ENCODE data around the gene INTS7. TPM values are rescaled to one million over a fixed set of nuclear protein-coding genes. Genes with fewer than 3 reads are reported as not detected.

Gene INTS7
- total and polyA plus RNA-seq, 9 of the 15 experiments (the other 6 are each of a cell fraction or from before 2014, with no cell fraction given) = 27.3 to 68.4 (median 40.4) TPM

DNA sequence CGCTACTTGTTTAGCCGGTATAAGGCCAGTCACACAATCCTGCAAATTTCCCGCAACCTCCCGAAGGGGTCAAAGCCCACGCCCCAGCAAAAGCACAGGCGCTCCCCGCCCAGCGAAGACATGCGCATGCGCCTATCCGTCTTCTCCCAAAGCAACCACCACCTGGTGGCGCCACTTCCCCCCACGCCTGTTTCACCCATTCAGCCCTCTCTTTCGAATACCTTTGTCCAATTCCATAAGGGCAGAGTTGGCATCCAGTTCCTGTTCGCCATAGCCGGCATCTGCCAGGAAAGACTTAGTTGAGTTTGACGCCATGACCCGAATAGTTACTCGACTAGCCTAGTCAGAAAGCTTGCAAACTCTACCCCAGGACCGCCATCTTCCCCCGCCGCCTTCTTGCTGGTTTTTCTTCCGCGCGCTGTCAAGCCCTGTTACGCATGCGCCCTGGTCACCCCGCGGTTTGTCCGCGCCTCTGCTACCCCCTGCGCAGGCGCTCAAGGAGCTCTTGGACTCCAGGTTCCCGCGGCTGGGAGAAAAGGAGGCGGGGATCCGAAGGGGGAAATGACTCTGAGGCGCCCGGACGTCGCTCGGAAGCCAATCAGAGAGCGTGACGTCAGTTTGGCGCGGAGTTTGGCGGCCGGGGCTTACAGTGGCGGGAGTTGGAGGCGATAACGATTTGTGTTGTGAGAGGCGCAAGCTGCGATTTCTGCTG, at the start of gene INTS7, which contains the start of gene DTL (continued):
- TF ChIP-seq, protein P1, sequence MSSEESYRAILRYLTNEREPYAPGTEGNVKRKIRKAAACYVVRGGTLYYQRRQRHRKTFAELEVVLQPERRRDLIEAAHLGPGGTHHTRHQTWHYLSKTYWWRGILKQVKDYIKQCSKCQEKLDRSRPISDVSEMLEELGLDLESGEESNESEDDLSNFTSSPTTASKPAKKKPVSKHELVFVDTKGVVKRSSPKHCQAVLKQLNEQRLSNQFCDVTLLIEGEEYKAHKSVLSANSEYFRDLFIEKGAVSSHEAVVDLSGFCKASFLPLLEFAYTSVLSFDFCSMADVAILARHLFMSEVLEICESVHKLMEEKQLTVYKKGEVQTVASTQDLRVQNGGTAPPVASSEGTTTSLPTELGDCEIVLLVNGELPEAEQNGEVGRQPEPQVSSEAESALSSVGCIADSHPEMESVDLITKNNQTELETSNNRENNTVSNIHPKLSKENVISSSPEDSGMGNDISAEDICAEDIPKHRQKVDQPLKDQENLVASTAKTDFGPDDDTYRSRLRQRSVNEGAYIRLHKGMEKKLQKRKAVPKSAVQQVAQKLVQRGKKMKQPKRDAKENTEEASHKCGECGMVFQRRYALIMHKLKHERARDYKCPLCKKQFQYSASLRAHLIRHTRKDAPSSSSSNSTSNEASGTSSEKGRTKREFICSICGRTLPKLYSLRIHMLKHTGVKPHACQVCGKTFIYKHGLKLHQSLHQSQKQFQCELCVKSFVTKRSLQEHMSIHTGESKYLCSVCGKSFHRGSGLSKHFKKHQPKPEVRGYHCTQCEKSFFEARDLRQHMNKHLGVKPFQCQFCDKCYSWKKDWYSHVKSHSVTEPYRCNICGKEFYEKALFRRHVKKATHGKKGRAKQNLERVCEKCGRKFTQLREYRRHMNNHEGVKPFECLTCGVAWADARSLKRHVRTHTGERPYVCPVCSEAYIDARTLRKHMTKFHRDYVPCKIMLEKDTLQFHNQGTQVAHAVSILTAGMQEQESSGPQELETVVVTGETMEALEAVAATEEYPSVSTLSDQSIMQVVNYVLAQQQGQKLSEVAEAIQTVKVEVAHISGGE (CRISPR knock-in tag; IDR thresholded peaks at IDR 0.05) = peak in 1 of 3 experiments; percentile 38; a peak in 2 of 6 replicates
- TF ChIP-seq LCOR (CRISPR knock-in tag; IDR thresholded peaks at IDR 0.05) (peak; percentile 95), CBX3 (IDR thresholded peaks at IDR 0.05; ENCODE audit: borderline replicate concordance in 1 of 2, low read length in 2 of 2) (peak in 1 of 2 experiments; percentile 79; a peak in 1 of 3 replicates), CBFA2T3 (IDR thresholded peaks at IDR 0.05) (0 out of 2 replicates have a peak, but pooled peaks have one; percentile 18), CXXC5 (CRISPR knock-in tag; IDR thresholded peaks at IDR 0.05) (peak; percentile 95), WHSC1 (IDR thresholded peaks at IDR 0.05; ENCODE audit: low read length) (no peak), CSDE1 (IDR thresholded peaks at IDR 0.05) (peak in 1 of 2 experiments; percentile 57; a peak in 1 of 4 replicates), PHF20 (IDR thresholded peaks at IDR 0.05; ENCODE audit: partially characterized antibody) (peak; percentile 96), ILF3 (IDR thresholded peaks at IDR 0.05; ENCODE audit: borderline replicate concordance) (peak; percentile 56), FOXK2 (conservative IDR thresholded peaks at IDR 0.05 in 1 of 2, IDR thresholded peaks at IDR 0.05 in 1 of 2; ENCODE audit: low read depth in 2 of 2) (peak; percentile 95 to 96), THRAP3 (IDR thresholded peaks at IDR 0.05; ENCODE audit: borderline replicate concordance) (peak; percentile 49; the same call in 1 of the 2 replicates), ZNF23 (CRISPR knock-in tag; IDR thresholded peaks at IDR 0.05) (0 out of 2 replicates have a peak, but pooled peaks have one; percentile 63), TOE1 (IDR thresholded peaks at IDR 0.05; ENCODE audit: borderline replicate concordance) (peak; percentile 89), TOE1 (CRISPR knock-in tag; IDR thresholded peaks at IDR 0.05; ENCODE audit: borderline replicate concordance, low read depth) (peak; percentile 83; the same call in 1 of the 2 replicates), HDAC1 (IDR thresholded peaks at IDR 0.05) (peak; percentile 54 to 99; a peak in 3 of 4 replicates), TRIM28 (IDR thresholded peaks at IDR 0.05) (peak; percentile 87)
- TF ChIP-seq, protein P2, sequence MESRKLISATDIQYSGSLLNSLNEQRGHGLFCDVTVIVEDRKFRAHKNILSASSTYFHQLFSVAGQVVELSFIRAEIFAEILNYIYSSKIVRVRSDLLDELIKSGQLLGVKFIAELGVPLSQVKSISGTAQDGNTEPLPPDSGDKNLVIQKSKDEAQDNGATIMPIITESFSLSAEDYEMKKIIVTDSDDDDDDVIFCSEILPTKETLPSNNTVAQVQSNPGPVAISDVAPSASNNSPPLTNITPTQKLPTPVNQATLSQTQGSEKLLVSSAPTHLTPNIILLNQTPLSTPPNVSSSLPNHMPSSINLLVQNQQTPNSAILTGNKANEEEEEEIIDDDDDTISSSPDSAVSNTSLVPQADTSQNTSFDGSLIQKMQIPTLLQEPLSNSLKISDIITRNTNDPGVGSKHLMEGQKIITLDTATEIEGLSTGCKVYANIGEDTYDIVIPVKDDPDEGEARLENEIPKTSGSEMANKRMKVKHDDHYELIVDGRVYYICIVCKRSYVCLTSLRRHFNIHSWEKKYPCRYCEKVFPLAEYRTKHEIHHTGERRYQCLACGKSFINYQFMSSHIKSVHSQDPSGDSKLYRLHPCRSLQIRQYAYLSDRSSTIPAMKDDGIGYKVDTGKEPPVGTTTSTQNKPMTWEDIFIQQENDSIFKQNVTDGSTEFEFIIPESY (CRISPR knock-in tag; IDR thresholded peaks at IDR 0.05) = peak; percentile 82
- TF ChIP-seq, protein P3, sequence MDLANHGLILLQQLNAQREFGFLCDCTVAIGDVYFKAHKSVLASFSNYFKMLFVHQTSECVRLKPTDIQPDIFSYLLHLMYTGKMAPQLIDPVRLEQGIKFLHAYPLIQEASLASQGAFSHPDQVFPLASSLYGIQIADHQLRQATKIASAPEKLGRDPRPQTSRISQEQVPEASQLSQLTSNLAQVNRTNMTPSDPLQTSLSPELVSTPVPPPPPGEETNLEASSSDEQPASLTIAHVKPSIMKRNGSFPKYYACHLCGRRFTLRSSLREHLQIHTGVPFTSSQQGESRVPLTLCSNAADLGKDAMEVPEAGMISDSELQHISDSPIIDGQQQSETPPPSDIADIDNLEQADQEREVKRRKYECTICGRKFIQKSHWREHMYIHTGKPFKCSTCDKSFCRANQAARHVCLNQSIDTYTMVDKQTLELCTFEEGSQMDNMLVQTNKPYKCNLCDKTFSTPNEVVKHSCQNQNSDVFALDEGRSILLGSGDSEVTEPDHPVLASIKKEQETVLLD (IDR thresholded peaks at IDR 0.05) = peak; percentile 99

Data from K562 (cell line).